H9 (cell line): ENCODE results near the gene OS9. TPM values are rescaled to one million over a fixed set of nuclear protein-coding genes. Genes with fewer than 3 reads are reported as not detected.
A peak's percentile ranks its signal among the peaks of the same experiment; 100 is the strongest.

Experiments
- DNase-seq: peaks from one replicate; pipeline ENCODE4 v3.0.0-alpha.2; 2017
- H2AFZ ChIP-seq: one replicate; pipeline ENCODE4 v1.6.1; 2013; ENCODE audit warnings: mild to moderate bottlenecking, low read length, control low read depth, moderate library complexity
- H2AK5ac ChIP-seq: 2 replicates; pipeline ENCODE4 v1.6.1; 2013; ENCODE audit warnings: low read length, control low read depth, mixed read lengths; ENCODE audit not compliant: insufficient read length
- H2BK120ac ChIP-seq: one replicate; pipeline ENCODE4 v1.6.1; 2013; ENCODE audit warnings: low read depth, mild to moderate bottlenecking, low read length, control low read depth, inconsistent platforms; ENCODE audit not compliant: poor library complexity, severe bottlenecking
- H2BK12ac ChIP-seq: 2 replicates; pipeline ENCODE4 v1.6.1; 2013; ENCODE audit warnings: low read length, control low read depth, mixed read lengths, low read depth; ENCODE audit not compliant: insufficient read length
- H2BK15ac ChIP-seq: 2 replicates; pipeline ENCODE4 v1.6.1; 2013; ENCODE audit warnings: low read depth, low read length, control low read depth
- H2BK20ac ChIP-seq: one replicate; pipeline ENCODE4 v1.6.1; 2013; ENCODE audit warnings: low read depth, mild to moderate bottlenecking, low read length, control low read depth, inconsistent platforms; ENCODE audit not compliant: poor library complexity, severe bottlenecking
- H2BK5ac ChIP-seq: 2 replicates; pipeline ENCODE4 v1.6.1; 2013; ENCODE audit warnings: low read length, control low read depth, mixed read lengths; ENCODE audit not compliant: insufficient read length
- H3K14ac ChIP-seq: 2 replicates; pipeline ENCODE4 v1.6.1; 2013; ENCODE audit warnings: low read length, control low read depth; ENCODE audit not compliant: insufficient read depth
- H3K18ac ChIP-seq: 2 replicates; pipeline ENCODE4 v1.6.1; 2013; ENCODE audit warnings: low read depth, mild to moderate bottlenecking, mixed read lengths, low read length, control low read depth; ENCODE audit not compliant: insufficient read length
- H3K23ac ChIP-seq: 2 replicates; pipeline ENCODE4 v1.6.1; 2013; ENCODE audit warnings: low read length, control low read depth, mixed read lengths, low read depth; ENCODE audit not compliant: insufficient read length
- H3K23me2 ChIP-seq: 2 replicates; pipeline ENCODE4 v1.6.1; 2013; ENCODE audit warnings: low read depth, mild to moderate bottlenecking, mixed read lengths, low read length, control low read depth; ENCODE audit not compliant: insufficient read length, poor library complexity, severe bottlenecking
- H3K27ac ChIP-seq: 2 replicates; pipeline ENCODE4 v1.5.1; 2013; ENCODE audit warnings: low read length, control low read depth, mixed read lengths, low read depth; ENCODE audit not compliant: insufficient read length
- H3K27me3 ChIP-seq: 2 replicates; pipeline ENCODE4 v1.6.1; 2013; ENCODE audit warnings: low read length, control low read depth, inconsistent platforms; ENCODE audit not compliant: insufficient read depth
- H3K4ac ChIP-seq: 2 replicates; pipeline ENCODE4 v1.6.1; 2013; ENCODE audit warnings: low read depth, mild to moderate bottlenecking, control low read depth, inconsistent platforms, low read length, moderate library complexity
- H3K4me1 ChIP-seq: 2 replicates; pipeline ENCODE4 v1.6.1; 2013; ENCODE audit warnings: low read length, control low read depth, inconsistent platforms; ENCODE audit not compliant: insufficient read depth
- H3K4me2 ChIP-seq: 2 replicates; pipeline ENCODE4 v1.6.1; 2013; ENCODE audit warnings: low read length, control low read depth, mixed read lengths; ENCODE audit not compliant: insufficient read length, insufficient read depth
- H3K56ac ChIP-seq: 2 replicates; pipeline ENCODE4 v1.6.1; 2013; ENCODE audit warnings: low read depth, mild to moderate bottlenecking, mixed read lengths, low read length, control low read depth; ENCODE audit not compliant: insufficient read length
- H3K79me1 ChIP-seq: 2 replicates; pipeline ENCODE4 v1.6.1; 2013; ENCODE audit warnings: low read depth, mild to moderate bottlenecking, moderate library complexity, low read length, control low read depth, inconsistent platforms; ENCODE audit not compliant: insufficient read depth, poor library complexity, severe bottlenecking
- H3K79me2 ChIP-seq: 2 replicates; pipeline ENCODE4 v1.6.1; 2013; ENCODE audit warnings: low read length, control low read depth, inconsistent platforms; ENCODE audit not compliant: insufficient read depth
- H3K9ac ChIP-seq: 2 replicates; pipeline ENCODE4 v1.6.1; 2013; ENCODE audit warnings: low read length, control low read depth, mixed read lengths; ENCODE audit not compliant: insufficient read length; ENCODE audit errors: extremely low read depth
- H3K9me3 ChIP-seq: one replicate; pipeline ENCODE4 v1.6.1; 2013; ENCODE audit warnings: low read depth, low read length, inconsistent platforms; ENCODE audit not compliant: control insufficient read depth
- H3T11ph ChIP-seq: one replicate; pipeline ENCODE4 v1.6.1; 2013; ENCODE audit warnings: mild to moderate bottlenecking, low read length, control low read depth, inconsistent platforms
- H4K20me1 ChIP-seq: one replicate; pipeline ENCODE4 v1.6.1; 2013; ENCODE audit not compliant: control insufficient read depth, insufficient read length, insufficient read depth
- H4K5ac ChIP-seq: 2 replicates; pipeline ENCODE4 v1.6.1; 2013; ENCODE audit warnings: low read depth, mild to moderate bottlenecking, mixed read lengths, low read length, control low read depth; ENCODE audit not compliant: insufficient read length
- H4K8ac ChIP-seq: replicated peaks from 2 replicates; pipeline ENCODE4 v1.6.1; 2013; ENCODE audit warnings: low read length, control low read depth, mixed read lengths, low read depth; ENCODE audit not compliant: insufficient read length
- H4K91ac ChIP-seq: 2 replicates; pipeline ENCODE4 v1.6.1; 2013; ENCODE audit warnings: low read depth, mild to moderate bottlenecking, moderate library complexity, mixed read lengths, low read length, control low read depth; ENCODE audit not compliant: insufficient read length
- H3K27ac Mint-ChIP-seq, 3 experiments: 2 replicates in 2 of 3; 3 replicates in 1 of 3; pipeline ENCODE4 v1.8.0; 2020 to 2021; ENCODE audit warnings: mixed read lengths in 3 of 3, mild to moderate bottlenecking in 1 of 3, moderate library complexity in 1 of 3
- H3K27me3 Mint-ChIP-seq: 2 replicates; pipeline ENCODE4 v1.8.0; 2021; ENCODE audit warnings: low read depth, mild to moderate bottlenecking, moderate library complexity, mixed read lengths
- H3K36me3 Mint-ChIP-seq, 3 experiments: 2 replicates in 2 of 3; 3 replicates in 1 of 3; pipeline ENCODE4 v1.8.0; 2020 to 2021; ENCODE audit warnings: low read depth in 3 of 3, mixed read lengths in 3 of 3; ENCODE audit not compliant: insufficient read depth in 1 of 3
- H3K4me1 Mint-ChIP-seq, 2 experiments: 2 replicates each; pipeline ENCODE4 v1.8.0; 2020; ENCODE audit warnings: mixed read lengths in 2 of 2
- H3K4me3 Mint-ChIP-seq, 2 experiments: 2 replicates in 1 of 2; 3 replicates in 1 of 2; pipeline ENCODE4 v1.8.0; 2020 to 2021; ENCODE audit warnings: mild to moderate bottlenecking in 2 of 2, mixed read lengths in 2 of 2, moderate library complexity in 1 of 2
- H3K9me3 Mint-ChIP-seq, 2 experiments: 2 replicates in 1 of 2; 3 replicates in 1 of 2; pipeline ENCODE4 v1.8.0; 2020; ENCODE audit warnings: mild to moderate bottlenecking in 2 of 2, mixed read lengths in 2 of 2, moderate library complexity in 1 of 2
- CTCF ChIP-seq: fragments of 200-600 bp; sonication (generic); conservative IDR thresholded peaks from 3 replicates; pipeline ENCODE4 v1.8.0; 2021; ENCODE audit warnings: antibody characterized with exemption, mild to moderate bottlenecking
- WGBS: extraction: QIAGEN DNeasy Blood & Tissue Kit; methylation state at CpG from one replicate; pipeline ENCODE4 v1.1.7; 2013; ENCODE audit warnings: missing lambda C conversion rate, low lambda C conversion rate, mixed read lengths; ENCODE audit not compliant: insufficient read length; ENCODE audit errors: extremely low coverage; 5-methylcytosine and 5-hydroxymethylcytosine counted together
- total RNA-seq: library from RNA; stranded (reverse); gene quantifications from 2 replicates; pipeline ENCODE4 v1.2.1, GENCODE V29; 2021

The OS9 gene
- total RNA-seq, 1 experiment from 2014 or later: 112 TPM

GRCh38 chr12:57715786-57716185 is 21.9 kb downstream of the OS9 start:
- H2AFZ ChIP-seq: no peak overlapping the region
- WGBS: no CpG with 5 or more reads among the region's 12 CpGs

More at GRCh38 chr12:57715786-57716185, 21.9 kb downstream of the OS9 start:
- no peak overlapping the region for H3K14ac ChIP-seq
- Mint-ChIP-seq H3K27ac (0 out of 7 replicates have a peak overlapping the region, but pooled peaks of 1 of the 3 experiments have one; percentile 44), H3K36me3 (peaks cover 16 to 52% (median 28%) of the 10 kb centered on the region in 3 experiments), H3K9me3 (no peaks in the 10 kb centered on the region), H3K4me3 (no peak overlapping the region), H3K27me3 (no peaks in the 10 kb centered on the region), H3K4me1 (no peaks in the 10 kb centered on the region)
- no peaks in the 10 kb centered on the region for H3K79me1 ChIP-seq
- no peak overlapping the region for H2BK12ac ChIP-seq
- H2AK5ac ChIP-seq: no peak overlapping the region
- H3K4me2 ChIP-seq: no peak overlapping the region
- H3K79me2 ChIP-seq: no peaks in the 10 kb centered on the region
- H3K23ac ChIP-seq: no peak overlapping the region
- H3K27ac ChIP-seq: no peak overlapping the region
- no peak for DNase-seq
- no peaks in the 10 kb centered on the region for H3K23me2 ChIP-seq
- no peak overlapping the region for H3K4ac ChIP-seq
- H2BK15ac ChIP-seq: no peak overlapping the region
- H4K91ac ChIP-seq: no peak overlapping the region
- TF ChIP-seq CTCF: no peak
- H2BK120ac ChIP-seq: no peak overlapping the region
- H2BK5ac ChIP-seq: no peak overlapping the region
- H3K4me1 ChIP-seq: no peaks in the 10 kb centered on the region
- H4K5ac ChIP-seq: no peak overlapping the region
- no peak overlapping the region for H4K8ac ChIP-seq
- no peak overlapping the region for H2BK20ac ChIP-seq
- H3K27me3 ChIP-seq: no peaks in the 10 kb centered on the region
- H3K18ac ChIP-seq: no peak overlapping the region
- no peak overlapping the region for H3K56ac ChIP-seq
- no peak overlapping the region for H3K9ac ChIP-seq
- no peaks in the 10 kb centered on the region for H4K20me1 ChIP-seq
- no peaks in the 10 kb centered on the region for H3K9me3 ChIP-seq
- H3T11ph ChIP-seq: no peak overlapping the region
